ENCODE measurements around the gene TBC1D5.

DNA sequence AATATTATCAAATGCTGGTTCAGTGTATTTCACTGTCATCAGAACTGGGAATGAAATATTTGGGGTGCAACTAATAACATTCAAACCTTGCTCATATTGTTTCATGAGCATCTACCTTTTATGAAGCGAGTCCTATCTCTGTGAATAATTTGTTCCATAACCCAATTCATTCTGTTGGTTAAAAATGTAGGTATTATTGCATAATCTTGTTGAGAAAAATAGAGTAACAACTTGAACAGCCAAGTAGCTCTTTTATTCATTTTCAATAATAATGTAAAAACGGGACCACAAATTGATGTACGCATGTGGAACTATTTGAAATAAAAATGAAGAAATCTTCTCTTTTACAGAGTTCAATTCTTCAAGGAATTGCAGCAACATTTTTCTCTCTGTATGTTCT is 30.1 kb upstream of the TBC1D5 start:
- TF ChIP-seq, protein P1, sequence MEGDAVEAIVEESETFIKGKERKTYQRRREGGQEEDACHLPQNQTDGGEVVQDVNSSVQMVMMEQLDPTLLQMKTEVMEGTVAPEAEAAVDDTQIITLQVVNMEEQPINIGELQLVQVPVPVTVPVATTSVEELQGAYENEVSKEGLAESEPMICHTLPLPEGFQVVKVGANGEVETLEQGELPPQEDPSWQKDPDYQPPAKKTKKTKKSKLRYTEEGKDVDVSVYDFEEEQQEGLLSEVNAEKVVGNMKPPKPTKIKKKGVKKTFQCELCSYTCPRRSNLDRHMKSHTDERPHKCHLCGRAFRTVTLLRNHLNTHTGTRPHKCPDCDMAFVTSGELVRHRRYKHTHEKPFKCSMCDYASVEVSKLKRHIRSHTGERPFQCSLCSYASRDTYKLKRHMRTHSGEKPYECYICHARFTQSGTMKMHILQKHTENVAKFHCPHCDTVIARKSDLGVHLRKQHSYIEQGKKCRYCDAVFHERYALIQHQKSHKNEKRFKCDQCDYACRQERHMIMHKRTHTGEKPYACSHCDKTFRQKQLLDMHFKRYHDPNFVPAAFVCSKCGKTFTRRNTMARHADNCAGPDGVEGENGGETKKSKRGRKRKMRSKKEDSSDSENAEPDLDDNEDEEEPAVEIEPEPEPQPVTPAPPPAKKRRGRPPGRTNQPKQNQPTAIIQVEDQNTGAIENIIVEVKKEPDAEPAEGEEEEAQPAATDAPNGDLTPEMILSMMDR (IDR thresholded peaks at IDR 0.05; ENCODE audit: low read depth, low read length): no peak
- TF ChIP-seq POLR2A (IDR thresholded peaks at IDR 0.05; ENCODE audit: extremely low read depth, insufficient read length): no peak
- TF ChIP-seq, protein P2, sequence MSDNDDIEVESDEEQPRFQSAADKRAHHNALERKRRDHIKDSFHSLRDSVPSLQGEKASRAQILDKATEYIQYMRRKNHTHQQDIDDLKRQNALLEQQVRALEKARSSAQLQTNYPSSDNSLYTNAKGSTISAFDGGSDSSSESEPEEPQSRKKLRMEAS (IDR thresholded peaks at IDR 0.05; ENCODE audit: low read depth, low read length): no peak

Measured in NB4 (cell line).